NCI-H1694 treated with DMSO at 0.1 percent for 48 hours (cell line): Measurements from ENCODE around the gene KCNQ2.

Source experiments
- DNase-seq: peaks from one replicate; lab custom pipeline; 2025; lab: John Stamatoyannopoulos, UW

Gene KCNQ2

GRCh38 chr20:63417097-63417737 lies 55.2 kb downstream of the KCNQ2 start:
- no peak for DNase-seq

GRCh38 chr20:63416631-63417030 lies 55.8 kb downstream of the KCNQ2 start:
- no peak for DNase-seq

- no peak for DNase-seq
These were observed 56.6 kb downstream of the KCNQ2 start for GRCh38 chr20:63415647-63416391.

GRCh38 chr20:63414720-63415430 lies 57.6 kb downstream of the KCNQ2 start:
- no peak for DNase-seq

- no peak for DNase-seq
These were observed 58.3 kb downstream of the KCNQ2 start for GRCh38 chr20:63413963-63414684.

GRCh38 chr20:63413323-63413722 lies 59.1 kb downstream of the KCNQ2 start:
- no peak for DNase-seq

- no peak for DNase-seq
These were observed 59.6 kb downstream of the KCNQ2 start for GRCh38 chr20:63412889-63413288.

GRCh38 chr20:63411898-63412631 lies 60.4 kb downstream of the KCNQ2 start:
- no peak for DNase-seq

GRCh38 chr20:63411151-63411897 lies 61.1 kb downstream of the KCNQ2 start:
- no peak for DNase-seq

- no peak for DNase-seq
These were observed 62.5 kb downstream of the KCNQ2 start for GRCh38 chr20:63409834-63410435.

- no peak for DNase-seq
These were observed 63.2 kb downstream of the KCNQ2 start for GRCh38 chr20:63409066-63409833.

- DNase-seq, result no peak
These were observed 63.8 kb downstream of the KCNQ2 start for GRCh38 chr20:63408684-63409046.

- no peak for DNase-seq
These were observed 64.3 kb downstream of the KCNQ2 start for GRCh38 chr20:63407928-63408683.

GRCh38 chr20:63406617-63407245 lies 65.7 kb downstream of the KCNQ2 start:
- DNase-seq, result no peak

- no peak for DNase-seq
These were observed 66.4 kb downstream of the KCNQ2 start for GRCh38 chr20:63406011-63406410.

- DNase-seq, result no peak
These were observed 67.2 kb downstream of the KCNQ2 start for GRCh38 chr20:63405102-63405730.

GRCh38 chr20:63404129-63405085 lies 68.0 kb downstream of the KCNQ2 start:
- DNase-seq, result no peak
